A673 (cell line): ENCODE data around the gene RRP1. TPM values are rescaled to one million over a fixed set of nuclear protein-coding genes. Genes with fewer than 3 reads are reported as not detected.

Source experiments
- BruUV-seq: library from RNA; stranded (reverse); fragments of 400-500 nt; replicated peaks from 2 replicates; lab custom pipeline; 2021; lab: Mats Ljungman, UMichigan
- CTCF ChIA-PET: fragments of 300-600 bp; sonication (Branson Sonifier 250); formaldehyde crosslinking; loops from one replicate; lab custom pipeline; 2022; ENCODE audit warnings: antibody characterized with exemption; lab: Charles Lee
- POLR2A ChIA-PET: fragments of 300-600 bp; sonication (Branson Sonifier 250); formaldehyde crosslinking; loops from one replicate; lab custom pipeline; 2022; ENCODE audit warnings: antibody characterized with exemption; ENCODE audit not compliant: low non-redundant PET; lab: Charles Lee
- DNase-seq: peaks from one replicate; pipeline ENCODE4 v3.0.0-alpha.2; 2015; ENCODE audit warnings: low spot score
- H3K27ac ChIP-seq: fragments of 200-600 bp; sonication (generic); 2 replicates; pipeline ENCODE4 v1.5.1; 2016; ENCODE audit warnings: mixed run types, low read depth, mild to moderate bottlenecking, mixed read lengths, antibody characterized with exemption, low read length; ENCODE audit not compliant: poor library complexity, severe bottlenecking
- H3K27me3 ChIP-seq: fragments of 200-600 bp; sonication (generic); replicated peaks from 2 replicates; pipeline ENCODE4 v1.6.1; 2017; ENCODE audit warnings: mixed run types, low read depth, mild to moderate bottlenecking, mixed read lengths, antibody characterized with exemption, low read length; ENCODE audit not compliant: insufficient read depth, poor library complexity
- H3K36me3 ChIP-seq: fragments of 200-600 bp; sonication (generic); 2 replicates; pipeline ENCODE4 v1.6.1; 2016; ENCODE audit warnings: mixed run types, mild to moderate bottlenecking, mixed read lengths, antibody characterized with exemption, low read length; ENCODE audit not compliant: insufficient read depth, poor library complexity, severe bottlenecking
- H3K4me1 ChIP-seq: fragments of 200-600 bp; sonication (generic); 2 replicates; pipeline ENCODE4 v1.6.1; 2017; ENCODE audit warnings: mixed run types, mild to moderate bottlenecking, mixed read lengths, antibody characterized with exemption, low read length; ENCODE audit not compliant: insufficient read depth, poor library complexity, severe bottlenecking
- H3K4me3 ChIP-seq: fragments of 200-600 bp; sonication (generic); 2 replicates; pipeline ENCODE4 v1.5.1; 2016; ENCODE audit warnings: low read depth, mixed run types, mild to moderate bottlenecking, mixed read lengths, low read length; ENCODE audit not compliant: poor library complexity, severe bottlenecking
- H3K9me3 ChIP-seq: fragments of 200-600 bp; sonication (generic); 2 replicates; pipeline ENCODE4 v1.6.1; 2016; ENCODE audit warnings: mixed run types, low read depth, mild to moderate bottlenecking, mixed read lengths, antibody characterized with exemption, low read length; ENCODE audit not compliant: poor library complexity, severe bottlenecking
- CTCF ChIP-seq: fragments of 300-800, 200-600 bp; sonication (generic); conservative IDR thresholded peaks from 2 replicates; pipeline ENCODE4 v1.5.1; 2017; ENCODE audit warnings: low read depth, mild to moderate bottlenecking, antibody characterized with exemption, low read length, moderate library complexity, mixed read lengths
- EZH2 ChIP-seq: fragments of 200-600 bp; sonication (generic); IDR thresholded peaks from 2 replicates; pipeline ENCODE4 v1.6.1; 2017; ENCODE audit warnings: borderline replicate concordance, low read depth, mild to moderate bottlenecking, mixed read lengths, antibody characterized with exemption, low read length; ENCODE audit not compliant: poor library complexity, severe bottlenecking
- intact Hi-C: fragments of 100-400 bp; cut with micrococcal nuclease; formaldehyde crosslinking; loops from one replicate; pipeline ENCODE4 v1.10.0; 2022; ENCODE audit not compliant: unreplicated experiment
- total RNA-seq: library from RNA; stranded (reverse); gene quantifications from 2 replicates; pipeline ENCODE4 v1.2.3, GENCODE V29; 2021

RRP1 gene
- total RNA-seq, 1 experiment from 2014 or later: 86.4 TPM

- Histone ChIP-seq H3K36me3 (no peaks in the 10 kb centered on the region), H3K4me1 (peaks cover 22% of the 10 kb centered on the region), H3K27ac (no peak overlapping the region), H3K9me3 (no peaks in the 10 kb centered on the region), H3K4me3 (peak overlapping the region; percentile 21), H3K27me3 (no peaks in the 10 kb centered on the region)
- intact Hi-C loops: loop anchor here (5.0 to 10.0 kb wide), 2 partner anchors 53 to 486 kb away; partner anchors contain the start of gene AGPAT3
- TF ChIP-seq EZH2 (no peak), CTCF (no peak)
- POLR2A ChIA-PET: interaction anchor here (0.6 kb wide), 1 partner anchor 13 kb away, joined by 3 read pairs; no protein-coding TSS in a partner anchor
- no peak for DNase-seq
- BruUV-seq: no TSS peak
- CTCF ChIA-PET: interaction anchor here (1.0 to 2.2 kb wide), 2 partner anchors 164 to 487 kb away, joined by 3 to 14 read pairs; no protein-coding TSS in a partner anchor
Measured at GRCh38 chr21:43811262-43812105, 22.1 kb downstream of the RRP1 start.

GRCh38 chr21:43812139-43812821 is 22.9 kb downstream of the RRP1 start:
- Histone ChIP-seq H3K36me3 (no peaks in the 10 kb centered on the region), H3K27me3 (no peaks in the 10 kb centered on the region), H3K4me1 (peaks cover 22% of the 10 kb centered on the region), H3K9me3 (no peaks in the 10 kb centered on the region), H3K27ac (no peak overlapping the region), H3K4me3 (peak overlapping the region; percentile 21)
- CTCF ChIA-PET: interaction anchor here (0.5 to 2.2 kb wide), 5 partner anchors 11 to 486 kb away, joined by 3 to 14 read pairs (median 5); no protein-coding TSS in a partner anchor
- no peak for TF ChIP-seq CTCF
- TF ChIP-seq EZH2: no peak
- POLR2A ChIA-PET: interaction anchor here (0.6 kb wide), 1 partner anchor 12 kb away, joined by 3 read pairs; no protein-coding TSS in a partner anchor
- peak; percentile 57 for DNase-seq
- no TSS peak for BruUV-seq
- intact Hi-C loops: loop anchor here (5.0 to 10.0 kb wide), 2 partner anchors 53 to 485 kb away; partner anchors contain the start of gene AGPAT3

GRCh38 chr21:43812957-43813655 is 23.7 kb downstream of the RRP1 start:
- no peak for TF ChIP-seq CTCF
- TF ChIP-seq EZH2: no peak
- Histone ChIP-seq H3K27me3 (no peaks in the 10 kb centered on the region), H3K4me3 (no peak overlapping the region), H3K36me3 (no peaks in the 10 kb centered on the region), H3K9me3 (no peaks in the 10 kb centered on the region), H3K4me1 (peaks cover 22% of the 10 kb centered on the region), H3K27ac (no peak overlapping the region)
- BruUV-seq: no TSS peak
- intact Hi-C loops: loop anchor here (5.0 to 10.0 kb wide), 2 partner anchors 52 to 484 kb away; partner anchors contain the start of gene AGPAT3
- POLR2A ChIA-PET: interaction anchor here (0.6 kb wide), 1 partner anchor 9 kb away, joined by 4 read pairs; no protein-coding TSS in a partner anchor
- CTCF ChIA-PET: interaction anchor here (0.5 to 0.6 kb wide), 3 partner anchors 10 to 125 kb away, joined by 4 to 5 read pairs (median 5); no protein-coding TSS in a partner anchor
- DNase-seq: no peak
